Glomerular visceral epithelial cell (primary cell): Measurements from ENCODE around the gene PRELID1.
"Not testable (repeated sequence)": the region's sequence is repeated elsewhere in the genome, so short reads cannot be mapped to it uniquely, and the experiment has no call there.

Experiments used
- DNase-seq: peaks from one replicate; pipeline ENCODE4 v3.0.0-alpha.2; 2016; ENCODE audit errors: extremely low spot score

PRELID1 gene

DNA sequence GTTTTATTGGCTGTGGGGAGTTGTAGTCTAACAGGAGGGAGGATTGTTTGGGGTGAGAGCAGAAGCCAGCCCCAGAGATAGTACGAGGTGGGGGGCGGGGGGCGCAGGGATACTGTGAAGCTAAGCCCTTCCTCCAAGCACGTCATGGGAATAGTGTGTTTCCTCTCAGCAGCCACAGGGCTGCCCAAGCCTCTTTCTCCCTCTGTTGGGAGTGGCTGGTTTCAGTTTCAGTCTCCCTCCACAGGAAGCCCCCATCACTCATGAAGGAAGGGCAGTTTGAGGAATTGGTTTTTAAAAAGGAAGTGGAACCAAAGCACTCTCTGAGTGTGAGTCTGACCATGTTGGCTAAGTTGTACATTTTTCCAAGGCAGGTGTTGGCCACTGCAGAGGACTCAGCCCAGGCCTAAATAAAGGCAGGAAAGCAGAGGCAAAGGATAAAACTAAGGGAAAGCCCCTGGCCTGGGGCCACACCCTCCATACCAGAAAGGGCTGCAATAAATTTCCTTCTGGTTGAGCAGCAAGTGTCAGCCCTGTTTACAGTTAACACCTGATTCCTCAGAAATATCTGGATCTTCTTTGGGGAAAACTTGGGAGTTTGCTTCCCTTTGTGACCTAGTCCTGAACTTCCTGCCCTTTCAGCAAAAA is 3.2 kb upstream of the PRELID1 start:
- peak; percentile 77 for DNase-seq

GRCh38 chr5:177300951-177301350 is 2.6 kb upstream of the PRELID1 start:
- no peak for DNase-seq

DNA sequence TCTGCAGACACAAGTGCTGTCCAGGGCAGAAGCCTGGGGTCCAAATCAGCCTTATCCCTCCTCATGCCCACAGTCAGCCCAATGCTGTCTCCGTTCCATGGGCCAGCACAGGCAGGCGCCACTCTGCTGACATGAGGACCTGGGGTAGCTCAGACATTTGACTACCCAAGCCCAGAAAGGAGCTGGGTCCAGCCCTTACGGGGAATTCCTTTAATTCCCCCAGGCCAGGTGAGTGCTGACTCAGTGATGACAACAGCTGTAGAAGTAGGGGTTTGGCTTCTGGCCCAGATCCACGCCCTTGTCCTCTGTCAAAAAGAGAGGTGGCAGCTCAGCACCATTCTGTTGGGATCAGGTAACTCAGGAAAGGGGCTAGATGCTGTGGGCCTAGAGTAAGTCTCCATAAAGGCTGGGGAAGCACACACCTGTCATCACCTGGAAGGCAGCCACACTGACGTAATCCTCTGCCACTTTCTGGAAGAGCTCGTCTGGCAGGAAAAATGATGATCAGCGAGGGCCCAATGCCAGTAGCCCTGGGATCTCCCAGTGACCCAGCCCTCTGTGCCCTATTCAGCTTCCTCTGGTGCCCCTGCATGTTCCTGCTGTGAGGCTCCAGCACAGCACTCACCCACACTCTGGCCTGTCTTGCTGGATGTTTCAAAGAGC is 2.0 kb upstream of the PRELID1 start:
- peak; percentile 25 for DNase-seq

DNA sequence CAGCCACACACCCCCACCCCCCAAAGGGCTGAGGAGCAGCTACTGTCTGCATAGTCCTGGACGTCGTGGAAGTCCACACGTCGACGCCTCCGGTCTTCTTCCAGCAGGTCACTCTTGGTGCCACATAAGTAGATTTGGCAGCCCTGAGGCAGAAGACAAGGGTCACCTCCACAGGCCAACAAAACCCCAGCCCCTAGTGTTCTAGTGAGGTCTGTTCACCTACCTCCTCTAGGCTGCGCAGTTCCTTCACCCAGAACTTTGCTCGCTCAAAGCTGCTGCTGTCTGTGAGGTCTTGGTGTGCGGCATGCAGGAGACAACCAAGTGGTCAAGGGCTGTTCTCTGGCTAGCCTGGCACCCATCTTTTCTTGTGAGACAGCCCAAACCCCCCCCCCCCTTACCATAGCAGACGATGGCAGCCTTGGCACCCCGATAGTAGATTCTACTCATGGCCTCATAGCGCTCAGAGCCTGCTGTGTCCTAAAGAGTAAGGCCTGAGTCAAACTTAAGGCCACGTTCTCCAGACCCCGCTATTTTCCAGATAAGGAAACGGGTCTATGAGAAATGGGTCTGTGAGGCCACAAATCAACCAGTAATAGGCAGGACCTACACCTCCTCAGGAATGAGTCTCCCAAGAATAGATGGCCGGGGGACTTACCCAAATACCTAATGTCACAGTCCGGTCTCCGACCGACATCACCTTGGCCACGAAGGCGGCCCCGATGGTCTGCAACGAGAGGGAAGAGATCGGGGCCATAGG is 1.1 kb upstream of the PRELID1 start:
- no peak for DNase-seq

GRCh38 chr5:177303925-177304391 is 359 bp downstream of the PRELID1 start:
- peak; percentile 26 for DNase-seq

DNA sequence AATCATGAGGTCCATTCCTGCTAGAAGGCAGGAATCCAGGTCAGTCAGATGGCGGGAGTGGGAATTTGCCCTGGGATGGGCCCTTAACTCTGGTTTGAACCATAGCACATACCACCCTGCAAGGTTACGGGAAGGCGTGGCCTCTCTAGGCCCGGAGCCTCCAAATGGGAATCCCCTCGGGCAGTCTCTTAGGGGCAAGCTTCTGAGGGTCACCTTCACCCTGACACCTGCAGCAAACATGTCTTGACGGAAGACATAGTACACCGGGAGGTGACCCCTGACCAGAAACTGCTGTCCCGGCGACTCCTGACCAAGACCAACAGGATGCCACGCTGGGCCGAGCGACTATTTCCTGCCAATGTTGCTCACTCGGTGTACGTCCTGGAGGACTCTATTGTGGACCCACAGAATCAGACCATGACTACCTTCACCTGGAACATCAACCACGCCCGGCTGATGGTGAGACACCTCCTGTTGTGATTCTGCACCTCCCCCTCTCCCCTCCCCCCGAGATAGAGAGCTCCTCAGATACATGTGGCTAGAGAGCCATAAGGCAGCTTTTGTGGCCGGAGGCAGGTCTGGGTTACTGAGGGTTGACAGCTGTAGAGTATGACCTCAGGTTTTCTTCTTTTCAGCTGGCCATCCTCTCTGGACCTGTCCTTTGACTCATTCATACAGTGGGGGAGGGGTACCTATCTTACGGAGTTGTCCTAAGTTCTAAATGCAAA is 957 bp downstream of the PRELID1 start:
- peak; percentile 64 for DNase-seq

DNA sequence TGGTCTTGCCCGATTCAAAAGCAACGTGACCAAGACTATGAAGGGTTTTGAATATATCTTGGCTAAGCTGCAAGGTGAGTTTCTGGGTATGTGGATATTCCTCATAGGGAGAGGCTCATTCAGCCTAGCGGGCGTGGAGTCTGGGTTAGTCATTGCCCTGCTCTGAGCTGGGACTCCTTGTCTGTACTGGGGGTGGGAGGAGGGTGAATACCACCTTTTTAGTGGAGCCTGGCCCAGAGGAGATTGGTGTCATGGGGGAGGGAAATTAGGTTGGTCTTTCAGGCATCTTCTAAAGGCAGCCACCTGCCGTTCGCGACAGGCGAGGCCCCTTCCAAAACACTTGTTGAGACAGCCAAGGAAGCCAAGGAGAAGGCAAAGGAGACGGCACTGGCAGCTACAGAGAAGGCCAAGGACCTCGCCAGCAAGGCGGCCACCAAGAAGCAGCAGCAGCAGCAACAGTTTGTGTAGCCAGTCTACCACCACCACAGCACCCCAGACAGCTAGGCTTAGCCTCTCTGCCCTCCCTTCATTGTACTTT is 2.6 kb downstream of the PRELID1 start:
- DNase-seq = not testable (repeated sequence)

GRCh38 chr5:177306674-177307543 is 3.3 kb downstream of the PRELID1 start:
- peak; percentile 61 for DNase-seq

DNA sequence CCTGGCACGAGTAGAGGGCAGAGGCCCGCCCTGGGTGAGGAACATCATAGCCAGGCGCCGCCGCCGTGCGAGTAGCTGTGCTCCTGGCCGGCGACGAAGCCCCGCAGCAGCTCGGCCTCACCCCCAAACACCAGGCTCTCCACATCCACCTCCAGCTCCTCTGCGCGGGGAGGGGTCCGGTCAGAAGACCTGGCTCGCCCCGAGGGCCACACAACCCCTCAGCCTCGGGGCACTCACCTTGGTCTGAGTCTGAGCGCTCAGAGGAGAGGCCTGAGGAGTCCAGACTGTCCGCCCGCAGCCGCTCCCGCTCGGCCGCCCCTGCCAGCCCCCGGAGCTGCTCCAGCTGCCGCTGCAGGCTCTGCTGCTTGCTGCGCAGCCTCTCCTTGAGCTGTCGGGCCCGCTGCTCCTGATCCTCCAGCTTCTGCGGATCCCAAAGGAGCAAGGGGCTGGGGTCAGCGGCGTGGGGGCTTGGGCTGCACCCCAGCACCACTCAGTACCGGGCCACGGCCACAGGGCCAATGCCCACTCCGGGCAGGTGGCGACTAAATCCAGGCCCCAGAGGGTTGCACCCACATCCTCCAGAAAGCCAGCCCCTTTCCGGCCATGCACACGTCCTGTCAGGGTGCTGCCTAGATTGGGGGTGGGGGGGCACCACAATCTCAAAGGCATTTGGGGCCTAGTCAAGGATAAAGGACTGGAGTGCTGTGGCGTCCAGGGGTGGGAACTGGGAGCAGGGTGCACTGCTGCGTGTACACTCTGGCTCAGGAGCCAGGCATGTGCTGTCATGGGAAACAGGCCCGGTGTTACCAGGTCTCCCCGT is 4.2 kb downstream of the PRELID1 start:
- DNase-seq = no peak

DNA sequence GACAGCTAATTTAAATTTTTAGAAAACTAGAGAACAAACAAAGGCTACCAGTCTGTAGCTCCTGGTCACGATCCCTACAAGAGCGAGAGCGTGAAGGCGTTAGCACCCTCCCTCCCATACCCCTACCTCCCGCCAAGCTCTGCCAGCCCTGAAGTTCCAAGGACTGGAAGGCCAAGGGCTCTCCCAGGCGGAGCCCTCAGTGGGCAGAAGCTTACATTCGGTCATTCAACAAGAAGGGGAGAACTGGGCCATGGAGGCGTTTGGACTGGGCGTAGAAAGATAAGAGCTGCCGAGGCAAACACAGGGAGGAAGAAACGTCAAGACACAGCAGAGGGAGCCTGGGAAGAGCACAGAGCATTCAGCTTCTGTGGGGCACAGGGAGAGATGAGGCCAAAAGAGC is 5.1 kb downstream of the PRELID1 start:
- no peak for DNase-seq

GRCh38 chr5:177309351-177310191 is 6.0 kb downstream of the PRELID1 start:
- DNase-seq = peak; percentile 80

DNA sequence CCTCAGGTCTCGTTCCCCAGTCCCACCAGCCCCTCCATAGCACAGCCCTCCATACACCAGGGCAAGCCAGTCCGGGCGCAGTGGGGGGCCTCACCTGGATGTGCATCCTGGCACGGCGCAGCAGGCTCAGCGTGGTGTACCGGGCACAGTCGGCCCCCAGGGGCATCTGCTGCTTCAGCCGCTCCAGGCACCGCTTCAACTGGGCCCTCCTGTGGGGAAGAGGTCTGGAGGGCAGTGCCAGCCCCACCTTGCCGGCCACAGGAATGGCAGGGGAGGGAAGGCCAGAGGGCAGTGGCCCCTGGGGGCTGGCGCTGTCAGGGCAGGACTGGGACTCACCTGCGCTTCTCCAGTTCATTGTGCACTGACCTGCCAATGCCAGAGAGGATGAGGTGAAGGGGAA is 6.7 kb downstream of the PRELID1 start:
- DNase-seq = no peak

GRCh38 chr5:177310757-177311391 is 7.3 kb downstream of the PRELID1 start:
- DNase-seq = peak; percentile 40

- DNase-seq = no peak
These were observed 7.8 kb downstream of the PRELID1 start for GRCh38 chr5:177311392-177311722.

- peak; percentile 98 for DNase-seq
These were observed 8.4 kb downstream of the PRELID1 start, which contains the start of gene MXD3 for GRCh38 chr5:177311723-177312648. Gene MXD3 (minus strand): TSS chr5:177311898. CDS start chr5:177311830, 68 bp downstream.

DNA sequence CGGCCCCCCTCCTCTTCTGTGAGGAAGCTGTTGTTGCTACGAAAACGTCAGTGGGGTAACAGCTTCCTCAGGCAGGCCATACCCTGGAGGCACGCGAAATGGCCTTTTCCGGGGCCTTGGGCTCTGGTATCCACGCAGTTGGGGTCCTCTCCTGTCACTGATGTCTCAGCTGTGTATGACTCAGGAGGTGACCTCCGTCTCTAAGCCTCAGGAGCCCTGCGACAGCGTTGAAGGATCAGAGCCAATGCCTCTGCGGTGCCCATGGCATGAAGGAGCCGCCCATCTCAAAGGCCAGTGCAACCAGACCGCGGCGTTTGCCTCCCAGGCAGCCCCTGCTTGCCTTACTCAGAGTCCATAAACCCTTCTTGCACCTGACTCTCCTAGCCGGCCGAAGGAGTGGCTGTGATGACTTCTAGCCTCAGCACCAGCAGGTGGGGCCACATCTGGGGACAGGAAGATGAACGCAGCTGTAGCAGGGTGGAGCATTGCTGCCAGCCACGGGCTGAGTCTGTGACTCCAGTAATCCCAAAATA is 9.1 kb downstream of the PRELID1 start:
- DNase-seq = peak; percentile 60
